Endometrial microvascular endothelial cells (primary cell): ENCODE data around the gene SCNN1A. TPM values are rescaled to one million over a fixed set of nuclear protein-coding genes. Genes with fewer than 3 reads are reported as not detected.

Experiments used
- in situ Hi-C: cut with HindIII; loops from 2 replicates; pipeline ENCODE4 v1.10.0; 2017; ENCODE audit warnings: low sequenced_read_pairs, low pct_unique_long_range_greater_than_20kb; ENCODE audit errors: inconsistent ontology term
- total RNA-seq: library from RNA; depleted of rRNA; stranded (reverse); fragments of >200 nt; gene quantifications from one replicate; pipeline ENCODE4 v1.2.3, GENCODE V29; 2015; ENCODE audit errors: inconsistent ontology term

Gene SCNN1A
- total RNA-seq, 1 donor from 2014 or later, result not detected

GRCh38 chr12:6324936-6325750 lies 50.2 kb downstream of the SCNN1A start:
- in situ Hi-C loops, result no loop called here

- in situ Hi-C loops, result no loop called here
These were observed 51.2 kb downstream of the SCNN1A start for GRCh38 chr12:6323995-6324711.

- in situ Hi-C loops, result no loop called here
These were observed 51.9 kb downstream of the SCNN1A start for GRCh38 chr12:6323340-6323994.

GRCh38 chr12:6322969-6323339 lies 52.4 kb downstream of the SCNN1A start:
- in situ Hi-C loops, result no loop called here

- in situ Hi-C loops, result no loop called here
These were observed 53.0 kb downstream of the SCNN1A start for GRCh38 chr12:6322352-6322751.

GRCh38 chr12:6321905-6322304 lies 53.5 kb downstream of the SCNN1A start:
- in situ Hi-C loops, result no loop called here

- in situ Hi-C loops, result no loop called here
These were observed 55.9 kb downstream of the SCNN1A start for GRCh38 chr12:6319446-6319845.

- in situ Hi-C loops, result no loop called here
These were observed 56.9 kb downstream of the SCNN1A start for GRCh38 chr12:6318440-6318879.

GRCh38 chr12:6317693-6318439 lies 57.5 kb downstream of the SCNN1A start:
- in situ Hi-C loops, result no loop called here

- in situ Hi-C loops, result no loop called here
These were observed 58.3 kb downstream of the SCNN1A start for GRCh38 chr12:6316921-6317692.

GRCh38 chr12:6315704-6316597 lies 59.4 kb downstream of the SCNN1A start:
- in situ Hi-C loops, result no loop called here

GRCh38 chr12:6315184-6315583 lies 60.2 kb downstream of the SCNN1A start:
- in situ Hi-C loops, result no loop called here

GRCh38 chr12:6314776-6315175 lies 60.6 kb downstream of the SCNN1A start:
- in situ Hi-C loops, result no loop called here

- in situ Hi-C loops, result no loop called here
These were observed 61.9 kb downstream of the SCNN1A start for GRCh38 chr12:6313326-6313940.

- in situ Hi-C loops, result no loop called here
These were observed 62.6 kb downstream of the SCNN1A start for GRCh38 chr12:6312529-6313325.

GRCh38 chr12:6311822-6312528 lies 63.4 kb downstream of the SCNN1A start:
- in situ Hi-C loops, result no loop called here
